IMR-90 (cell line): Measurements from ENCODE around the gene VAV1.

Source experiments
- CTCF ChIP-seq: conservative IDR thresholded peaks from 2 replicates; pipeline ENCODE4 v1.5.1; 2012; ENCODE audit warnings: mild to moderate bottlenecking, low read depth, low read length, improper control_type of control experiment
- POLR2A ChIP-seq: IDR thresholded peaks from 2 replicates; pipeline ENCODE4 v1.6.1; 2012; ENCODE audit warnings: mild to moderate bottlenecking, low read depth, low read length
- RAD21 ChIP-seq: IDR thresholded peaks from 2 replicates; pipeline ENCODE4 v1.6.1; 2012; ENCODE audit warnings: low read length, improper control_type of control experiment

- TF ChIP-seq CTCF (no peak), POLR2A (no peak), RAD21 (no peak)
Measured at GRCh38 chr19:6803036-6803404, 30.5 kb downstream of the VAV1 start.
